GM21423 (cell line): ENCODE data around the gene KIAA1191.

Source experiments
- ATAC-seq: cut with Tn5 transposase; IDR thresholded peaks from one replicate; pipeline ENCODE4 v1.9.1; 2021; ENCODE audit warnings: mild to moderate bottlenecking, moderate library complexity; ENCODE audit not compliant: unreplicated experiment

KIAA1191 gene

GRCh38 chr5:176389135-176390123 is 27.9 kb upstream of the KIAA1191 start:
- no peak for ATAC-seq

- ATAC-seq, result peak; percentile 85
These were observed 27.0 kb upstream of the KIAA1191 start, which contains the start of the genes HIGD2A and NOP16 for GRCh38 chr5:176388444-176389134. HIGD2A (plus strand) TSS chr5:176388751; CDS start chr5:176388820, 69 bp downstream. NOP16 (minus strand) TSS chr5:176388598; CDS start chr5:176388539, 59 bp downstream.

- ATAC-seq, result no peak
These were observed 26.5 kb upstream of the KIAA1191 start for GRCh38 chr5:176388003-176388443.

GRCh38 chr5:176387384-176387925 is 25.9 kb upstream of the KIAA1191 start:
- no peak for ATAC-seq

GRCh38 chr5:176386491-176386890 is 24.9 kb upstream of the KIAA1191 start:
- no peak for ATAC-seq

GRCh38 chr5:176384991-176385390 is 23.4 kb upstream of the KIAA1191 start:
- no peak for ATAC-seq

GRCh38 chr5:176384366-176384930 is 22.9 kb upstream of the KIAA1191 start:
- no peak for ATAC-seq

- ATAC-seq, result no peak
These were observed 22.4 kb upstream of the KIAA1191 start for GRCh38 chr5:176383961-176384360.

- no peak for ATAC-seq
These were observed 21.8 kb upstream of the KIAA1191 start for GRCh38 chr5:176383248-176383905.

- ATAC-seq, result no peak
These were observed 21.2 kb upstream of the KIAA1191 start for GRCh38 chr5:176382721-176383120.

GRCh38 chr5:176381979-176382378 is 20.4 kb upstream of the KIAA1191 start:
- no peak for ATAC-seq

- ATAC-seq, result no peak
These were observed 19.9 kb upstream of the KIAA1191 start for GRCh38 chr5:176381423-176381822.

- ATAC-seq, result peak; percentile 60
These were observed 18.3 kb upstream of the KIAA1191 start for GRCh38 chr5:176379881-176380280.

GRCh38 chr5:176373100-176373818 is 11.7 kb upstream of the KIAA1191 start:
- ATAC-seq, result no peak

GRCh38 chr5:176371621-176372539 is 10.3 kb upstream of the KIAA1191 start:
- ATAC-seq, result no peak

- ATAC-seq, result no peak
These were observed 8.6 kb upstream of the KIAA1191 start for GRCh38 chr5:176369934-176370711.

- ATAC-seq, result no peak
These were observed 7.2 kb upstream of the KIAA1191 start for GRCh38 chr5:176368726-176369125.
